Coronary artery (tissue), 2 donors: ENCODE measurements around the gene GRB10.

Experiments
- DNase-seq: peaks from one replicate; pipeline ENCODE4 v3.0.0-alpha.2; 2017; ENCODE audit warnings: low spot score
- H3K27ac ChIP-seq, 2 donors: fragments of 200-600 bp; sonication (generic); one replicate each; pipeline ENCODE4 v1.5.1; 2016 to 2019
- H3K4me3 ChIP-seq: fragments of 200-600 bp; sonication (generic); 2 replicates; pipeline ENCODE4 v1.5.1; 2016; ENCODE audit warnings: mild to moderate bottlenecking, moderate library complexity
- CTCF ChIP-seq: fragments of 200-600 bp; sonication (generic); IDR thresholded peaks from one replicate; pipeline ENCODE4 v1.5.1; 2019; ENCODE audit warnings: antibody characterized with exemption

Gene GRB10

GRCh38 chr7:50695026-50695425 is 87.7 kb downstream of the GRB10 start:
- no peak for DNase-seq
- H3K4me3 ChIP-seq = no peak overlapping the region
- TF ChIP-seq CTCF = no peak
- H3K27ac ChIP-seq = no peak overlapping the region

- no peak for DNase-seq
- H3K4me3 ChIP-seq = no peak overlapping the region
- TF ChIP-seq CTCF = no peak
- no peak overlapping the region for H3K27ac ChIP-seq
Observed at GRCh38 chr7:50693455-50694130, 89.1 kb downstream of the GRB10 start.

- no peak for DNase-seq
- no peak for TF ChIP-seq CTCF
- Histone ChIP-seq H3K4me3 (no peak overlapping the region), H3K27ac (no peak overlapping the region)
Observed at GRCh38 chr7:50690541-50691011, 92.1 kb downstream of the GRB10 start.

- DNase-seq = no peak
- no peak overlapping the region for H3K27ac ChIP-seq
- H3K4me3 ChIP-seq = no peak overlapping the region
- no peak for TF ChIP-seq CTCF
Observed at GRCh38 chr7:50688226-50688590, 94.5 kb downstream of the GRB10 start.

GRCh38 chr7:50687575-50688225 is 95.0 kb downstream of the GRB10 start:
- no peak overlapping the region for H3K4me3 ChIP-seq
- DNase-seq = no peak
- H3K27ac ChIP-seq = no peak overlapping the region
- TF ChIP-seq CTCF = no peak

GRCh38 chr7:50687096-50687495 is 95.6 kb downstream of the GRB10 start:
- DNase-seq = no peak
- H3K4me3 ChIP-seq = no peak overlapping the region
- no peak for TF ChIP-seq CTCF
- H3K27ac ChIP-seq = no peak overlapping the region
